ENCODE results near the gene SLC2A9.

The SLC2A9 gene

DNA sequence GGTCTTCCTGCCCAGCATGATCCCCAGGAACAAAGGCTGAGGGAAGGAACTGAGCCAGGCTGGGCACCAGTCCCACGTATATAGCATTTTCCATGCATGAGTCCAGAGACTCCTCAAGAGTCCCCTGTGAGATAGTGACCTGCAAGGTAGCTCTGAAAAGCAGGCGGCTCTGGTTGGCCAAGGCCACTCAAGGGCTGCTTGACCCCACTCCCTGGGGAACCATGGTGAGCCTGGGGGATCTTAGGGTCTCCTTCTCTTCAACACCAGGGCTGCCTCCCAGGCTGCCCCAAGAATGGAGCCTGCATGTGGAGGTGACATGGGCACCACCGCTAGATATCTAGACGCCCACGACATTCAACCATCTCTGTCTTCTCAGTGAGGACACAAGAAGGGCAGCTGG, 79.2 kb downstream of the SLC2A9 start:
- Histone ChIP-seq H3K4me3 (ENCODE audit: low read depth, low read length) (no peak overlapping the region), H3K9me3 (no peaks in the 10 kb centered on the region), H3K27me3 (no peaks in the 10 kb centered on the region), H3K36me3 (no peaks in the 10 kb centered on the region), H3K4me1 (no peaks in the 10 kb centered on the region)
- no peak for DNase-seq
- TF ChIP-seq, protein P1, sequence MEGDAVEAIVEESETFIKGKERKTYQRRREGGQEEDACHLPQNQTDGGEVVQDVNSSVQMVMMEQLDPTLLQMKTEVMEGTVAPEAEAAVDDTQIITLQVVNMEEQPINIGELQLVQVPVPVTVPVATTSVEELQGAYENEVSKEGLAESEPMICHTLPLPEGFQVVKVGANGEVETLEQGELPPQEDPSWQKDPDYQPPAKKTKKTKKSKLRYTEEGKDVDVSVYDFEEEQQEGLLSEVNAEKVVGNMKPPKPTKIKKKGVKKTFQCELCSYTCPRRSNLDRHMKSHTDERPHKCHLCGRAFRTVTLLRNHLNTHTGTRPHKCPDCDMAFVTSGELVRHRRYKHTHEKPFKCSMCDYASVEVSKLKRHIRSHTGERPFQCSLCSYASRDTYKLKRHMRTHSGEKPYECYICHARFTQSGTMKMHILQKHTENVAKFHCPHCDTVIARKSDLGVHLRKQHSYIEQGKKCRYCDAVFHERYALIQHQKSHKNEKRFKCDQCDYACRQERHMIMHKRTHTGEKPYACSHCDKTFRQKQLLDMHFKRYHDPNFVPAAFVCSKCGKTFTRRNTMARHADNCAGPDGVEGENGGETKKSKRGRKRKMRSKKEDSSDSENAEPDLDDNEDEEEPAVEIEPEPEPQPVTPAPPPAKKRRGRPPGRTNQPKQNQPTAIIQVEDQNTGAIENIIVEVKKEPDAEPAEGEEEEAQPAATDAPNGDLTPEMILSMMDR (IDR thresholded peaks at IDR 0.05; ENCODE audit: low read depth, low read length): no peak

DNA sequence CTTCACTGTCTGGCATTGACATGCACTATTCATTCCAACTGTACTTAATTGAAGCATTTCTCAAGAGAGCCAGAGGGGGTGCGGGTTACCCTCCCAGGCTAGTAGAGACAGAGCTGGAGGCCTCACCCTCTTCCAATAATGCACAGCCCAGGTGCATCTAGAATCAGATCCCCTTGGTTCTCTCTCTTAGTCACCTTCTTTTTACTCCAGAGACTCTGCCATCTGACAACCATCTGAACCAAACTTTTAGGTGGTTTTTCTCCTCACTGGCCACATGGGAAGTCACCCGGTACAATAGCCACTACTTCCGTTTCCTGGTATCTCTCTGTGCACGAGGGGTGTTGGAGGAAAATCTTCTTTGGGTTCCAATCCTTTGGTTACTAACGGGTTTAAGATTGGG, 81.3 kb downstream of the SLC2A9 start:
- DNase-seq: no peak
- TF ChIP-seq, protein P1 (IDR thresholded peaks at IDR 0.05; ENCODE audit: low read depth, low read length): no peak
- no peaks in the 10 kb centered on the region for H3K4me1 ChIP-seq
- no peaks in the 10 kb centered on the region for H3K27me3 ChIP-seq
- no peaks in the 10 kb centered on the region for H3K9me3 ChIP-seq
- H3K4me3 ChIP-seq (ENCODE audit: low read depth, low read length): no peak overlapping the region
- no peaks in the 10 kb centered on the region for H3K36me3 ChIP-seq

DNA sequence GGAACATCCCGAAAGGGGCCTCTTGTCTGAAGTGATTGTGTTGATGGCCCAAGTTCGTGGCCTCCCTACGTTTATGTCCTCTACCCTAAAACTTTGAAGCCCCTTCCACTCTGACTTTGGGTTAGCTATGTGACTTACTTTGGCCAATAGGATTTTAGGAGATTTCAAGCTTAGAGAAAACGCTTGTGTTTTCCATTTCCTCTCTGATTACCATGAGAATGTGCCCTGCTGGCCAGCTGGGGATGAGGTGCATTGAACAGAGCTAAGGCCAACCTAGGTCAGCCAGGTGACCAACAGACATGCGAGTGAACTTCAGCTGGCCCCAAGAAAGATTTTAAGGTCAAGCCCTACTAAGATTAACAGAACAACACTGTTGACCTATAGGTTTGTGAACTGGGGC, 82.4 kb downstream of the SLC2A9 start:
- Histone ChIP-seq H3K4me3 (ENCODE audit: low read depth, low read length) (no peak overlapping the region), H3K36me3 (no peaks in the 10 kb centered on the region), H3K27me3 (no peaks in the 10 kb centered on the region), H3K4me1 (no peaks in the 10 kb centered on the region), H3K9me3 (no peaks in the 10 kb centered on the region)
- DNase-seq: no peak
- TF ChIP-seq, protein P1 (IDR thresholded peaks at IDR 0.05; ENCODE audit: low read depth, low read length): no peak

DNA sequence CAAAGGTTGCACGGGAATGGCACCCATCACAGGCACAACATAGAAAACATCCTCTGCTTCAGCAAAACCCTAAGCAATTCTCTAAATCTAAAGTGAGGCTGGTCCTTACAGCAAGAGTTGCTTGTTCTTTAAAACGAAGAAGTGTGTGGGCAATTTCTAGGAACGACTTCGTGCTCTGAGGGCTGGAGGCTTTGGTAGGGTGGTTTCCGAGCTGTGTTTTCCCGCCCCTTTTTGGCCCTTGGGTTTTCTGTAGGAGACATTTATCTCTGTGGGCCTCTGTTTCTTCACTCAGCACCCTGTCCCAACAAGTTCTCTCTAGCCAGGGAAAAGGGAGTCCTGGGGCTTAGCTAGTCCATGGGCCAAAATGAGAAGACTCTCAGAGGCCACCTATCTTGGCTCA, 84.2 kb downstream of the SLC2A9 start:
- no peak for DNase-seq
- Histone ChIP-seq H3K36me3 (no peaks in the 10 kb centered on the region), H3K27me3 (no peaks in the 10 kb centered on the region), H3K9me3 (no peaks in the 10 kb centered on the region), H3K4me1 (no peaks in the 10 kb centered on the region), H3K4me3 (ENCODE audit: low read depth, low read length) (no peak overlapping the region)
- TF ChIP-seq, protein P1 (IDR thresholded peaks at IDR 0.05; ENCODE audit: low read depth, low read length): no peak

DNA sequence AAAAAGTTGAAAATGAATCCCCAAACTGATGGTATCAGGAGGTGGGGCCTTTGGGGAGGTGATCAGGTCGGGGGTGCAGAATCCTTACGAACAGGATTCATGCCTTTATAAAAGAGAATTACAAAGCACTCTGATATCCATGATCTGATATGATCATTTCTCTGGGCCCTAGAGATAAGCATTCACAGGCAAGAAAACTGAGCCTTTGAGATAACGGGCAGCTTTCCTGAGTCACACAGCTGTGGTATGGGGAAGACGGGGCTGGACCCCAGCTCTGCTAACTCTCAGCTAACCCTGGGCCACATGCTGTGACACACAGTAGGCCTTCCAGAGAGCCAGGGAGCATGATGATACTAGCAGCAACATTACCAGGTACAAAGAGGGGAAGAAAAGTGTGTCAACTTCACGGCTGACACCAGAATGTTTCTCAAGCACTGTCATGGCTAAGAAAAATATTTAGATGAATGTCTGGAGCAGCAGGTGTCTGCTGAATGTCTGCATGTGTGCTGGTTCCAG, 85.1 kb downstream of the SLC2A9 start:
- H3K4me3 ChIP-seq (ENCODE audit: low read depth, low read length): no peak overlapping the region
- DNase-seq: no peak
- TF ChIP-seq, protein P1 (IDR thresholded peaks at IDR 0.05; ENCODE audit: low read depth, low read length): no peak
- no peaks in the 10 kb centered on the region for H3K4me1 ChIP-seq
- H3K9me3 ChIP-seq: no peaks in the 10 kb centered on the region
- H3K27me3 ChIP-seq: no peaks in the 10 kb centered on the region
- no peaks in the 10 kb centered on the region for H3K36me3 ChIP-seq

DNA sequence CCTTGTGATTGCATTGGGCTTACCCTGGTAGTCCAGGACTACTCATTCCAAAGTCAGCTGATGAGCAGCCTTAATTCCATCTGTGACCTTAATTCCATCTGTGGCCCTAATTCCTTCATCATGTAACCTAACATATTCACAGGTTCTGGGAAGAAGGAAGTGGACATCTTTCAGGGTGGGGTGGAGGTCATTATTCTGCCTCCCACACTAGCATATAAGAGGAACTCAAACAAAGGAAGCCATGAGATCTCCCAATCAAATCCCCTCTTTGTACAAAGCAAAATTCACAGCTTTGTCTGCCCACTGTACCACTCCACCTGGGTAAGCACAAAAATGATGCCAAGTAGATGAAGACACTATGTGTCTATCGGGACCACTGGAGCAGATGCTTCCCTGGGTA, 87.3 kb downstream of the SLC2A9 start:
- no peak for DNase-seq
- no peaks in the 10 kb centered on the region for H3K36me3 ChIP-seq
- H3K4me1 ChIP-seq: no peaks in the 10 kb centered on the region
- no peaks in the 10 kb centered on the region for H3K9me3 ChIP-seq
- H3K4me3 ChIP-seq (ENCODE audit: low read depth, low read length): no peak overlapping the region
- TF ChIP-seq, protein P1 (IDR thresholded peaks at IDR 0.05; ENCODE audit: low read depth, low read length): no peak
- H3K27me3 ChIP-seq: no peaks in the 10 kb centered on the region

All from BE2C (cell line).